HG03565 (cell line): ENCODE measurements around the gene NFS1.

Source experiments
- ATAC-seq: cut with Tn5 transposase; IDR thresholded peaks from one replicate; pipeline ENCODE4 v1.9.1; 2021; ENCODE audit warnings: mild to moderate bottlenecking, moderate library complexity; ENCODE audit not compliant: unreplicated experiment

The NFS1 gene

DNA sequence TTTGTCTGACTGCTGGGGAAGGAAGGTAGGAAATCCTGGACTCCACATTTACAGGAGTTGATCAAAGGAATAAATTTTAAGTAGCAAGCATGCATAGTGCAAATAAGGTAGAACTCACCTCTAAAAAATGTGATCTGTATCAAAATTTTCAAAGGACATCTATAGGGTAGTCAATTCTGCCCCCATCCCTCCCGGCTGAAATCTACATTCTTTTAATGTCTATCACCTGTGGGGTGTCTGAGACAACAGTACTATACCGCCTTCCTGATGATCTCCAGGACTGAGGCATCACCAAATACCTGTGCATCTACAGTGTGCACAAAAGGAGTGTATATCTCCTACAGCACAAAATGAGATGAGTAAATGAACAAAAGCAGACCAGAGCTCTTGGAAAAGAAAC, 54.3 kb downstream of the NFS1 start:
- no peak for ATAC-seq

DNA sequence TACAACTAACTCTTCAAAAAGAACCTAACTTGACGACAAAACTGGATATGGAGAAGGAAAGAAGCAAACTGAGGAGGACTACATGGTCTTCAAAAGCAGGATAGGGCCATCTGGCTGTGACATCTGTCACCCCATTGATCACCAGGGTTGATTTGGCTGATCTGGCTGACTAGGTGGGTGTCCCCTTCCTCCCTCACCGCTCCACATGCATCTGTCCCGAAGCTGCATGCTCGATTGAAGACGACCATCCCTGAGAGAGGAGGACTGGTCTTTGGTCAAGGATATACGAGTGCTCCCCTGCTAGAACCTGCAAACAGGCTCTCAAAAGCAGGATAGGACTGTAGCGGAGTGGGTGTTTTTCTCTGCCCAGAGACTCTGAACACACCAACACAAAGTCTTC, 56.1 kb downstream of the NFS1 start:
- ATAC-seq, result no peak

DNA sequence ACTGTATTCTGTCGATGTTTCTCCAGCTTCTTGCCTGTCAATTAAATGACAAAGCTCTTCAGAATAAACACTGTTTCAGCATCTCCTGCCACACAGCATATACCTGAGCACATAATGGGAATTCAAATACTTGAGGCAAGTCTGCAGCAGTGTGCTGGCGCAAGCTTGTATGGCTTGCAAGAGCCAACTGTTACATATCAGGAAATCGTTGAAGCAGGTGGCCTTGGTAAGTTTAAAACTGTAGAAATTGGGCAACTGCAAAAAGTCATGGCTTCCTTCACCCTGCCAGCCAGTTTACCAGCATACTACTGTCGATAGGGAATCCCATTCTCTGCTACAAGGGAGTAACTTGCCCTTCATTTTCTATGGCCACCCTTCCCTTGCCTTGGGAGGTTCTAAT, 57.4 kb downstream of the NFS1 start:
- no peak for ATAC-seq

DNA sequence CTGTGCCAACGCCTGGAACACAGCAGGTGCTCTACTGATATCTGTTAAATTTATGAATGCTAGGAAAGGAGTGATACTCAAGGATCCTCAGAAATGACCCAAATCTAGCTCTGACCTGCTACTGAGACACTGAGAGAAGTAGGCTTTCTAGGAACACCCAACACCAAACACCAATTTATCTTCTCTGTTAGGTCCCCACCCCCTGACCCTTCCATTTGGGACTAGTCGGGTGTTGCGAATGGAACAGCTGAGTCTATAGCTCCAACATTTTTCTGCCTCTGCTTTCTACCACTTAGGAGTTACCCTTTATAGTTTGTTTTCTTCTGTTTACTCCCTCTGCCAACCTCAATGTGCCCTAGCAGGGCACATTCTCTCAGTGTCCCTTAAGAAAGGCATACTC, 58.4 kb downstream of the NFS1 start:
- no peak for ATAC-seq

DNA sequence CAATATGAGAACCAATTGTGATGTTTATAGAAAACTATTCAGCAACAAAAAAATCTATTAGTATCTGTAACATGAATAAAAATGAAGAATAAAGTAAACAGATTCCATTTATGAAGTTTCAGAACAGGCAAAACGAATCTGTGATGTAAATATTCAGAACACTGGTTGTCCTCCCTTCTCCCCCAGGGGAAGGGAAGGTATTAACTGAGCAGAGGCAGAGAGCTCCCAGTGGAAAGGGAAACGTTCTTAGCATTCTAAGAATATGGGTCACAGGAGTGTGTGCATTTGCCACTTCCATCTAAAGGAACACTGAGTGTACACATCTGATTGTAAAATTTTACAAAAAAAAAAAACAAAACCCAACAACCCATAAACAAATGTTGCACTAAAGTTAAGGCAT, 60.4 kb downstream of the NFS1 start:
- ATAC-seq, result no peak

DNA sequence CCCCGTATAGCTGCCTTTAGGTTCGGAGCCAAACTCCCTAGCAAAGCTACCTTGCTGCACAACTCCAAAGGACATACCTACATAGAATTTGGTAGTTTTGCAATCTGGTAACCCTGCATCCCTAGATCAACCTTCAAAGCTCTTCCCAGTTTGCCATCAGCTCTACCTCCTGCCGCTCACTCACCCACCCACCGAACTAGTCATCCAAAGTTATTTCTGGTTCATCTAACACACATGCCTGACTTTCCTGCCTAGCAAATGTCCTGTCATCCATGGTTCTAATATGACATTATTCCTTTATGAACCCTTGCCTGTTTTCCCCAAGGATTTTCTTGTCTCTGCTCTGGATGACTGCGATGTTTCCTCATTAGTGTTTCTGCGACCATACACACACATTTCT, 61.9 kb downstream of the NFS1 start:
- ATAC-seq, result no peak

DNA sequence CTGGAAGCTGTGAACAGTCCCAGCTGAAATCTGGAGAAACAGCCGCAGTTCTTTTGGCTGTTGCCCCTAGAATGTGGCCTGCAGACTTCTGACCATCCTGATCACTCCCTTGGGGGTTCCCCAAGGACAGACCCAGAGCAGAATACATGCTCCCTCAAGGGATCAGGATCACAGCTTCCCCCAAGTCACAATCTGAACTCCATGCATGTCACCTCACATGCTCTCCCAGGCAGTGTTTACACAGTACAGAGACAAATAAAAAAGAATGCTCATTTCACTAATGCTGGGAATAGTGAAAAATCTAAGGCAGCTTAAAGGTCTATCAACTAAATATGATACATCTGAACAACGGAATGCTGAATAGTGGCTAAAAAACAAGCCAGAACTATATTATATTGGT, 63.1 kb downstream of the NFS1 start:
- no peak for ATAC-seq

DNA sequence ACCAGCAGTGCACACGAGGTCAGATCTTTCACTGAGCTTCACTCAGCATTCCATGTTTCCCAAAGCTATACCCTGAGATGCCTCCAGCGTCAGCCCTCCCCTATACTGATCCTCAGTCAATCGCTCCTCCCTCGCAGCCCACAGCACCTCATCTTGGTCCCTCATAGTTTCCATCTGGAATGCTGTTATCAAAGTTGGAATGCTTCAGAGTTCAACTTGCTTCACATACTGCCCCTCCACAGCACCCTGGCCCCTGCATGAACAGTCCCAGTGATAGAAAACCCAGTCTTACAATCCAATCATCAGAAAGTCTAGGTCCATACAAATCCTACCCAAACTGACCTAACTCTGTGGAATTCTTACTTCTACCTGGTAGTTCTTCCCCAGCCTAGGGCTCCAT, 63.5 kb downstream of the NFS1 start:
- no peak for ATAC-seq

DNA sequence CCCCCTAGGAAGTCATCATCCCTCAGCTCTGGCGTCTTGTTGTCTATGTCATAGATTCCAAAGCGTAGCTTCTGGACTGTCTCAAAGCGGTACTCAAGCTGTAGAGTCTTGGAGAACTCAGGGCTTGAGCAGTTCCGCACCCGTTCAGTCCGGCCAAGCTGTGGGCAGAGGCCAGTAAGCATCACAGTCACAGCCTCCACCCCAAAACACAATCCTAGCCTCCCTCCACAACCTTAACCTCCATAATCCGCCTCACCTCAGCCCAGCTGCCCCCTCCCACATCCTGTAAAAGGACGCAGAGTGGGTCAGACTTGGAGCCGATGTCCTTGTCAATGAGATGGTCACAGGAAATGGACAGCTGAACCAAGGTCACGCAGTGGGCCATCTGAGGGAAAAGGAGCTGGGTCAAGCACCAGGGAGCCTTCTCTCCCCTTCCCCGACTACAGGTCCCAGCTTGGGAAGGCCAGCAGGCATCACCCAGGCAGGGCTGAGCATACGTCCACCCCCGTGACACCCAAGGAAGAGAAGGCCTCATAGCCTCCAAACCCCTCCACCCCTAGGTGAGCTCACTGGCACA, 66.5 kb downstream of the NFS1 start:
- ATAC-seq, result no peak

DNA sequence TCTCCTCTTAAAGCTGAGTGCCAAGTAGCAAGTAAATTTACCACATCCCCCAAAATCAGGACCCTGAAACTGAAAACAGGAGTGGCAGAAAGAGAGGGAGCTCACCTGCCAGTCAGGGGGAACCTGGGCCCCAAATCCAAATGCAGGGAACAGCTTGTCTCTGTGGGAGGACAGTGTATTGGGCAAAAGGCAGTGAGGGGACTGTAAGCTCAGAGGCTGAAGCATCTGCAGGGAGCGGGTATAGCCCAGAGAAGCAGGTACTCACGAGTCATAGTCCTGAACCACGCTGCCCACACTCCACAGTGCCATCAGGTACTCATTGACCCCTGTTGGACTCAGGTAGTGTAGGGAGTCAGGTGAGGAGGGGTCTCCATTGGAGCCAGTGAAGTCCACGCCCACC, 68.5 kb downstream of the NFS1 start:
- no peak for ATAC-seq

DNA sequence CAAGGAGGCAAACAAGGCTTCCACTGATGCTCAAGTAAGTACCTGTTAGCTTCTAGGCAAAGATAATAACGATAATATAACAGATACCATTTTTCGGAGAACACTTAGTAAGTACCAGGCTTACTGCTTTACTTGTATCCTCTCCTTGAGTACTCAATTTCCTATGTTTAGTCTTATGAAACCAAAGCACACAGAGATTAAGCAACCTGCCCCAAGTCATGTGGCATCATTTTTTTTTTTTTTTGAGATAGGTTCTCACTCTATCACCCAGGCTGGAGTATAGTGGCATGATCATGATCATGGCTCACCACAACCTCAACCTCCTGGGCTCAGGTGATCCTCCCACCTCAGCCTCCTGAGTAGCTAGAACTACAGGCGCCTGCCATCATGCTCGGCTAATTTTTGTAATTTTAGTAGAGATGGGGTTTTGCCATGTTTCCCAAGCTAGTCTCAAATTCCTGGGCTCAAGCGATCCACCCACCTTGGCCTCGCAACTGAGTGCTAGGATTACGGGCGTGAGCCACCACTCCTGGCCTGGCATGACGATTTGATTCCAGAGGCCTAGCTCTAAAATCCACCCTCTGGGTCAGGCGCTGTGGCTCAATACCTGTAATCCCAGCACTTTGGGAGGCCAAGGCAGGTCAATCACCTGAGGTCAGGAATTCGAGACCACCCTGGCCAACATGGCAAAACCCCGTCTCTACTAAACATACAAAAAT, 69.6 kb downstream of the NFS1 start:
- ATAC-seq, result no peak

DNA sequence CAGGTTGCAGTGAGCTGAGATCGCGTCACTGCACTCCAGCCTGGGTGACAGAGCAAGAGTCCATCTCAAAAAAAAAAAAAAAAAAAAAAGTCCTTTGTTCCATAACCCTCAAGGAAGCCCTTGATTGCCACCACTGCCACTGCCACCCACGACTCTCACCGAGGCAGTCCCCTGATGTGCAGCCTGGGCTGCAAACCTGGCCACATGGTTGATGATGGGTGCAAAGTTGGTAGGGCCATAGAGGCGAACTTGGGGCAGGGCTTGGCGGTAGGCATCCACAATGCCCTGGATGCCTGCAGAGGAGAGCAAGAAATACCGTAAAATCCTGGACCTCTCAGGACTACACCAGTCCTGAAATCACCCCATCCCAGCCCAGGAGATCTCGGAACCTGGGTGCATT, 72.0 kb downstream of the NFS1 start:
- no peak for ATAC-seq

DNA sequence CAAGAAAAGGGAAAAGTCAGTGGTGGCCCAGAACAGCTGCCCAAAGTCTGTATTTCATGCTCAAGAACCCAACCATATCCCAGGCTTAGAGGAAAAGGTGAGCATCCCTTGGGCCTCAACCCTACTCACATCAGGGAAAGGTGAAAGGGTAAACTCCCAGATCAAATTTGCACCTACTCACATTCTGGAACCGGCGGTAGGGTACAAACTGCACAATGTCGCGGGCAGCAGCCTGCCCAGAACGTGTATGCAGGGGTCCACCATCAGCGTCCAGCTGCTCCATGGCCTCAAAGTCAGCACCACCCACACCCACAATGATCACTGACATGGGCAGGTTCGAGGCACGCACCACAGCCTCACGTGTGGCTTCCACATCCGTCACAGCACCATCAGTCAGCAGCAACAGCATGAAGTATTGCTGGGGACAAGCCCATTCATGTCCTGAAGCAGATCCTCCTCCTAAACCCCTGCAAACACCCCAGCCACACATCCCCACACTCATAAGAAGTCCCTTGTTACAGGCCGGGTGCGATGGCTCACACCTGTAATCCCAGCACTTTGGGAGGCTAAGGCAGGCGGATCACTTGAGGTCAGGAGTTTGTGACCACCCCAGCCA, 72.7 kb downstream of the NFS1 start:
- no peak for ATAC-seq

DNA sequence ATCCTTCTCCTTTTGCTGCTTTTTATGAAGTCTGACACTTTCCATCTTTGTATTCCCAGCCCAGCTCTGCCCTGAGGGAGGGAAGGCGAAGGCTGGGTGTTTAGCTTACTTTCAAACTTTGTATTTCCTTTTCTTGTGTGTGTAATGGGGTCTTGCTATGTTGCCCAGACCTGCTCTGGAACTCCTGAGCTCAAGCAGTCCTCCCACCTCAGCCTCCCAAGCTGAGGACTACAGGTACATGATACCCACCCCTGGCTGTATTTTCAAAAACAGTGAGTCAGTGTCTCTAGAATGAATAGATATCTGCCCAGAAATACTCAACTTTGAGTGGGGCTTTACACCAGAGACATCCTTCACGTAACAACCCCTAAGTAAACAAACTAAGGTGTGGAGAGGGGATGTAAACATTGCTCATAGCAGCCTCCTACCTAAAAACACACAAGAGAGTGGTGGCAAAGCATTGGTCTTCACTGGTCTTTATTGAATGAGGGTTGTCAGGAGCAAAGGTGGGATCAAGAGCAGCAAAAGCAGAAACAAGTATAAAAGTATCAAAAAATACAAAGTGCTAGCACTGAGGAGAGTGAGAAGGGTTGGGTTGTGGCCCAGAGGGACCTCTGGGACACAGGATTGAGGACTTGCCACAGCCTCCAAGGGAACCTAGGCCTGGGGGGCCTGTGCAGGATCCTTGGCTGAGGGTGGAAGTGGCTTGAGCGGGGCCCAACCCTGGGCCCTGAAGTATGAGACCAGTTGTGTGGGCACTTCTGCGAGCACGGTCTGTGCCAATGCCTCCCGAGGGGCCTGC, 73.4 kb downstream of the NFS1 start:
- ATAC-seq, result no peak

DNA sequence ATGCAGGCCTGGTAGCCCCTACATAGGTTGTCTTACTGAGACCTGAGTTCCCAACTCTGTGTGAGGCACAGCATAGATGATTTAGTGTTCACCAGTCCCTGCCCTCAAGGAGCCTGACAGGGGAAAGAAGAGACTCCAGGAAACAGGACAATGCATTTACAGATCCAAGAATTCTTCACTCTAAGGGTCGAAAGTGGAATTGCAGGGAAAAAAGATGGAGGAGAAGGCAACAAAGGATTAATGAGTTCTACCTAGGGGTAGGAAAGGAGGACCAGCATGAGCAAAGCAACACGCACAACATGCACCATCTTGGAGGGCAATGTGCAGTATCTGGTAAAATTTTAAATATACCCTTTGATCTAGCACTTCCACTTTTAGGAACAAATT, 77.6 kb downstream of the NFS1 start:
- no peak for ATAC-seq

DNA sequence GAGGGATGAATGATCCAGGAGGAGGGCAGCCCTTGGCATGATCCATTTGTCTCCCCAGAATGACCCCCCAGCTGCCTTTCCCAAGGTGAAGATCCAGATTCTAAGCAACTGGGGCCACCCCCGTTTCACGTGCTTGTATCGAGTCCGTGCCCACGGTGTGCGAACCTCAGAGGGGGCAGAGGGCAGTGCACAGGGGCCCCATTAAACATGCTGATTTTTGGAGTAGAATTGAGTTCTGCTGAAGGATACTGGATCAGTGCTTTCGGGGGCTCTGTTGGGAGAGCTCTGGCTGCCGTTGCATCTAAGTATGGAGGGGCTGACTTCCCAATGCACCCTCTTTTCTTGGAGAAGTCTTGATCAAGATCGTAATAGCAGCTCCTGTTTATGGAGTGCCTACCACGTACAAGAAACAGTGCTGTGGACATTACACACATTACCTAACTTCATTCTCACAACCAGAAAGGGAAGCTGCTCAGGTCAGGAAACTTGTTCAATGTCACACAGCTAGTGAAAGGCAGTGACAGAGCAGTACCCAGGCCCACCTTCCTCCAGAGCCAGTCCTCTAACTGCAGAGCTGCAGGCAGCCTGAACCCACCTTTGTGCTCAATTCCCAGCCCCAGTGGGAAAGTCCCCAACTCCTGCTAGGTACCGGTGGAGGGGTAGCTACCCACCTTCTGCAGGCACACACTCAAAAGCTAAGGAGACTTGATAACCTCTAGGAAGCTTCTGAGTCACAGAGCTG, 78.2 kb downstream of the NFS1 start:
- no peak for ATAC-seq

DNA sequence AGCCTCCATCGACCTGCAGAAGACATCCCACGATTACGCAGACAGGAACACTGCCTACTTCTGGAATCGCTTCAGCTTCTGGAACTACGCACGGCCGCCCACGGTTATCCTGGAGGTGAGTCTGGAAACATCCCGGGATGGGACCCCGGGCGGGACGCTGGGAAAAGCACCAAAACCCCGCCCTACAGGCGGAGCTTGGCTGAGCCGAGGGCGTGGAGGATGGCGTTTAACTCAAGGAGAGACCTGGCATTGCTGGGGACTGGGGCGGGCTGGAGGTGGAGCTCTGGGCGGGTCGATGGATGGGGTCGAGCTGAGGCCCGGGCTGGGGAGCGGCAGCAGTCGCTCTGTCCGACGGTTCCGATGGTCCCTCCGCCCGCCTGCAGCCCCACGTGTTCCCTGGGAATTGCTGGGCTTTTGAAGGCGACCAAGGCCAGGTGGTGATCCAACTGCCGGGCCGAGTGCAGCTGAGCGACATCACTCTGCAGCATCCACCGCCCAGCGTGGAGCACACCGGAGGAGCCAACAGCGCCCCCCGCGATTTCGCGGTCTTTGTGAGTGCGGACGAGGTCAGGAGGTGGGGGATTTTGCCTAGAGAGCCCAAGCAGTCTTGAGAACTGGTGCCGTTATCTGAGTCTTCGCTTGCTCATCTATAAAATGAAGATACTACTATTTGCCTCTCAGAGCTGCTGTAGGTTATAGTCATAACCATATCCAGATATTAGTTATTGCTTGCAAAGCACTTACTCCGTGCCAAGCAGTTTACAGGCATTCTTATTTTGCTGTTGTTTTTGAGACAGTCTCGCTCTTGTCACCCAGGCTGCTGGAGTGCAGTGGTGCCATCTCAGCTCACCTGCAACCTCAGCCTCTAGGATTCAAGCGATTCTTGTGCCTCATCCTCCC, 79.7 kb downstream of the NFS1 start:
- no peak for ATAC-seq

DNA sequence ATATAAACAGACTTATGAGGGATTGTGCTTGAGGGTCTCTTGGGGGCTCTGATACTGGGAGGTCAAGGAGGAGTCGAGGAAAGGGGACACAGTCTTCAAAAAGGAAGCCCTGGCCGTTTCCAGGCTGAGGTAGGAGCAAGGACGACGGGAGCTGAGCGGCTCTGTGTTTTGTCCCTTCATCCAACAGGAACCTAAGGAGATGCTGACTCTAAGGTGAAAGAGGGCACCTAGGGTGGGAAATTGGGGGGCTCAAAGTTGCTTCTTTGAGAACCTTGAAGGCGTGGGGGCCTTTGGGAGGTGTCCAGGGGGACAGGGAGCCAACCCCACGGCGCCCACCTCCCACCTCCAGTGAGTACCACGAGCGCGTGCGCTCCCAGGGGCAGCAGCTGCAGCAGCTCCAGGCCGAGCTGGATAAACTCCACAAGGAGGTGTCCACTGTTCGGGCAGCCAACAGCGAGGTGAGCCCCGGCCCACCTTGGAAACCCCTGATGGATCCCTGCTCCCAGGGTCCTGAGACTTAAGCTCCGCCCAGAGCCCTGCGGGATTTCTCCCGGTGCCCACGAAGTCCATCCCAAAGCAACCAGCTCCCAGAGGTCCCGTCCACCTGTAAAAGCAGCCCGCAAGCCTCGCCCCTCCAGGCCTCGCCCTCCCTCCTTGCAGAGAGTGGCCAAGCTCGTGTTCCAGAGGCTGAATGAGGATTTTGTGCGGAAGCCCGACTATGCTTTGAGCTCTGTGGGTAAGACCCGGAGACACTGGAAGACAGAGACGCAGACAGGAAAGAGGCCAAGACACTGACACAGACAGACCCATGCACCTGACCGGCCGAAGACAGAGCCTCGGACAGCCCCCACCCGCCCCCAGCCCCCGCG, 80.7 kb downstream of the NFS1 start:
- ATAC-seq, result no peak
